ENCODE results near the gene SLC15A4.

DNA sequence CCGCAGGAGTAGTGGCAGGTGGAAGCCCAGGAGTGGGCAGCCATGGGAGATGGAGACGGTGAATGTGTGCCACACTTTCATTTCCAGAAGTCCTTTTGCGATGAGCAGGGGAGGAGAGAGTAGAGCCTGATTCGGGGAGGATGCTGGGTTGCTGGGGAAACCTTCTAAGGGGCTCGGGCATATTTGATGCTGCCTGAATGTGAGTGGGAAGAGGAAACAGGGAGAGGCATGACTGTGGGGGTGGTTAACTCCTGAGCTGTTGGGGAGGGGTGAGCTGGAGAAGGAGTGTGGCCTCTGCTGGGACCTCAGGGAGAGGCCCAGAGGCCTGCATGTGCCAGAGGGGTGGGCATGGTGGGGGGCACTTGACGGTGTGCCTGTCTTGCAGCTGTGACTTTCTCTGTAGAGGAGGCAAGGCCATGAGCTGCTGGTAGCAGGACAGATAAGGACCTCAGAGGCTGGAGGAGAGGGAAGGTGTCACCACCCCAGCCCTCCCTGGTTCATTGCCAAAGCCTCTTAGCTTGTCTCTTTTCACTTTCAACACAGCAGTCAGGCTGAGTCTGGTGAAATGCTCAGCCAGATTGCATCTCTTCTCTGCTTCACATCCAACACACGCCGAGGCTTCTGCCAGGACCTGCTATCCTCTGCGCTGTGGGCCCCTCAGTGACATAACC is 40.9 kb upstream of the SLC15A4 start:
- TF ChIP-seq EZH2 (IDR thresholded peaks at IDR 0.05; ENCODE audit: borderline replicate concordance, low read depth, low read length, severe bottlenecking) = no peak
- TF ChIP-seq, protein P1, sequence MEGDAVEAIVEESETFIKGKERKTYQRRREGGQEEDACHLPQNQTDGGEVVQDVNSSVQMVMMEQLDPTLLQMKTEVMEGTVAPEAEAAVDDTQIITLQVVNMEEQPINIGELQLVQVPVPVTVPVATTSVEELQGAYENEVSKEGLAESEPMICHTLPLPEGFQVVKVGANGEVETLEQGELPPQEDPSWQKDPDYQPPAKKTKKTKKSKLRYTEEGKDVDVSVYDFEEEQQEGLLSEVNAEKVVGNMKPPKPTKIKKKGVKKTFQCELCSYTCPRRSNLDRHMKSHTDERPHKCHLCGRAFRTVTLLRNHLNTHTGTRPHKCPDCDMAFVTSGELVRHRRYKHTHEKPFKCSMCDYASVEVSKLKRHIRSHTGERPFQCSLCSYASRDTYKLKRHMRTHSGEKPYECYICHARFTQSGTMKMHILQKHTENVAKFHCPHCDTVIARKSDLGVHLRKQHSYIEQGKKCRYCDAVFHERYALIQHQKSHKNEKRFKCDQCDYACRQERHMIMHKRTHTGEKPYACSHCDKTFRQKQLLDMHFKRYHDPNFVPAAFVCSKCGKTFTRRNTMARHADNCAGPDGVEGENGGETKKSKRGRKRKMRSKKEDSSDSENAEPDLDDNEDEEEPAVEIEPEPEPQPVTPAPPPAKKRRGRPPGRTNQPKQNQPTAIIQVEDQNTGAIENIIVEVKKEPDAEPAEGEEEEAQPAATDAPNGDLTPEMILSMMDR (IDR thresholded peaks at IDR 0.05; ENCODE audit: extremely low read depth in 1 of 2, insufficient read depth in 1 of 2, low read depth in 1 of 2, low read length in 2 of 2) = no peak
- TF ChIP-seq MAX (IDR thresholded peaks at IDR 0.05; ENCODE audit: insufficient read depth, insufficient read length) = no peak
- no peak for TF ChIP-seq POLR2A (IDR thresholded peaks at IDR 0.05; ENCODE audit: low read depth, low read length)
- TF ChIP-seq POLR2AphosphoS5 (IDR thresholded peaks at IDR 0.05; ENCODE audit: insufficient read depth, low read depth, low read length) = no peak
- TF ChIP-seq FOS (IDR thresholded peaks at IDR 0.05; ENCODE audit: borderline replicate concordance, insufficient read depth, low read length) = no peak
- no peak for TF ChIP-seq MYC (IDR thresholded peaks at IDR 0.05; ENCODE audit: low read depth, low read length)
- no peak for TF ChIP-seq JUN (IDR thresholded peaks at IDR 0.05; ENCODE audit: borderline replicate concordance, insufficient read depth, insufficient read length, low read depth)

Data from endothelial cell of umbilical vein (primary cell).